GM18909 (cell line): ENCODE measurements around the gene ASIC4.

Source experiments
- ATAC-seq: cut with Tn5 transposase; IDR thresholded peaks from one replicate; pipeline ENCODE4 v1.9.1; 2021; ENCODE audit warnings: mild to moderate bottlenecking; ENCODE audit not compliant: unreplicated experiment, poor library complexity

Gene ASIC4

GRCh38 chr2:219548990-219549389 lies 34.7 kb downstream of the ASIC4 start:
- no peak for ATAC-seq

- ATAC-seq, result no peak
Observed at GRCh38 chr2:219549619-219550018, 35.3 kb downstream of the ASIC4 start.

GRCh38 chr2:219551441-219552381 lies 37.4 kb downstream of the ASIC4 start:
- ATAC-seq, result peak; percentile 17

- peak; percentile 95 for ATAC-seq
Observed at GRCh38 chr2:219552382-219553167, 38.3 kb downstream of the ASIC4 start.

GRCh38 chr2:219553168-219553417 lies 38.8 kb downstream of the ASIC4 start:
- no peak for ATAC-seq

- ATAC-seq, result no peak
Observed at GRCh38 chr2:219553463-219553963, 39.2 kb downstream of the ASIC4 start.

- ATAC-seq, result no peak
Observed at GRCh38 chr2:219554350-219554749, 40.1 kb downstream of the ASIC4 start.

- no peak for ATAC-seq
Observed at GRCh38 chr2:219555956-219556355, 41.7 kb downstream of the ASIC4 start.

- ATAC-seq, result no peak
Observed at GRCh38 chr2:219556413-219556812, 42.1 kb downstream of the ASIC4 start.

GRCh38 chr2:219557320-219557719 lies 43.0 kb downstream of the ASIC4 start:
- no peak for ATAC-seq

- no peak for ATAC-seq
Observed at GRCh38 chr2:219557791-219558785, 43.8 kb downstream of the ASIC4 start.

- ATAC-seq, result no peak
Observed at GRCh38 chr2:219559156-219559915, 45.1 kb downstream of the ASIC4 start.

GRCh38 chr2:219560037-219560892 lies 46.0 kb downstream of the ASIC4 start:
- peak; percentile 50 for ATAC-seq

GRCh38 chr2:219560893-219561178 lies 46.6 kb downstream of the ASIC4 start:
- no peak for ATAC-seq

GRCh38 chr2:219561179-219562048 lies 47.1 kb downstream of the ASIC4 start:
- no peak for ATAC-seq

- ATAC-seq, result no peak
Observed at GRCh38 chr2:219562049-219563020, 48.1 kb downstream of the ASIC4 start.
